ENCODE results near the gene STXBP1. TPM values are rescaled to one million over a fixed set of nuclear protein-coding genes. Genes with fewer than 3 reads are reported as not detected.
A peak's percentile ranks its signal among the peaks of the same experiment; 100 is the strongest.

Gene STXBP1
- total and polyA plus RNA-seq, 9 of the 15 experiments (the other 6 are each of a cell fraction or from before 2014, with no cell fraction given) = 4.6 to 35.1 (median 9.7) TPM

DNA sequence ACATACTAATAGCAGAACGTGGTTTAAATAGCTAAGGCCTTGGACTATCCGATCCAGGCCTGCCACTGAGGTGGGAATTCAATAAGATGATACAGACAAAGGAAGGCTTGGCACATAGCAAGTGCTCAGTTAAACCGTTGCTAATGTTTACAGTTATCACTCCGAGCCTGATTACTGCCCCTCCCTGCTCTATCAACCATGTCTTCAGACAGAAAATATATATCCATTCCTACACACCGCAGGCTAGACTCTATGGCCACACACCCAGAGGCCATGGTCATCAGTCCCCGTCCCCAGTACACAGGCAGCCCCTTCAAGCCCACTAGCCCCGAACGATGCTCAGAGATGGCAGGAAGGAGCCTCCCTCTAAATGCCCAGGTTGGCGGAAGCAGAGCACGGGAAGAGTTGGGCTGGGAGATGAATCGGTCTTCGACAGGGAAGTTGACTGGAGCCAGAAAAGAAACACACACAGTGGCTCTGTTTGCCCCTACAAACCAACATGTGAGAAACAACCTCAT, 49.7 kb upstream of the STXBP1 start:
- DNase-seq (ENCODE audit: extremely low read depth in 1 of 4, low spot score in 3 of 4) (no peak), FAIRE-seq (no peak), ATAC-seq (peak; percentile 4; the same call in 2 of the 3 replicates)
- H3K9ac ChIP-seq (ENCODE audit: insufficient read depth in 1 of 2, low read depth in 2 of 2, low read length in 2 of 2) = peak overlapping the region in 1 of 2 experiments; percentile 29; a peak in 1 of 4 replicates
- peaks cover 90% of the 10 kb centered on the region for H3K79me2 ChIP-seq (ENCODE audit: control insufficient read depth, insufficient read depth, low read length)
- peaks cover 66% of the 10 kb centered on the region; the same call in 2 of the 3 replicates for H3K36me3 ChIP-seq (ENCODE audit: control insufficient read depth, insufficient read depth, low read length)
- ChIA-PET POLR2A (interaction anchor here (0.5 to 2.1 kb wide), 5 partner anchors 9 to 450 kb away, joined by 3 to 10 read pairs (median 4); partner anchors contain the start of gene ST6GALNAC4), CTCF (ENCODE audit: low intra/inter-chr PET ratio) (no interaction called here)
- no peaks in the 10 kb centered on the region for H3K9me3 ChIP-seq (replicated peaks; ENCODE audit: control insufficient read depth, insufficient read depth, low read depth, low read length)
- no peaks in the 10 kb centered on the region for H3K27me3 ChIP-seq (ENCODE audit: control insufficient read depth in 2 of 2, insufficient read depth in 2 of 2, low read length in 2 of 2)
- no TSS peak for BruUV-seq (replicated peaks)
- no peak for TF ChIP-seq CCNT2 (IDR thresholded peaks at IDR 0.05; ENCODE audit: borderline replicate concordance, extremely low read depth, insufficient read length, low read depth, low read length)
- TF ChIP-seq SMARCA5 (IDR thresholded peaks at IDR 0.05) = 0 out of 2 replicates have a peak, but pooled peaks have one; percentile 14
- TF ChIP-seq KDM1A (IDR thresholded peaks at IDR 0.05) = 0 out of 4 replicates have a peak, but pooled peaks of 1 of the 2 experiments have one; percentile 31
- TF ChIP-seq BCOR (IDR thresholded peaks at IDR 0.05) = peak; percentile 74
- TF ChIP-seq ATF1 (CRISPR knock-in tag; IDR thresholded peaks at IDR 0.05) = no peak
- peak; percentile 13; the same call in 1 of the 2 replicates for TF ChIP-seq ATF1 (tag; IDR thresholded peaks at IDR 0.05)
- peak; percentile 68 for TF ChIP-seq RBM25 (IDR thresholded peaks at IDR 0.05; ENCODE audit: low read depth, low read length, severe bottlenecking)
- 0 out of 2 replicates have a peak, but pooled peaks have one; percentile 37 for TF ChIP-seq PTBP1 (IDR thresholded peaks at IDR 0.05; ENCODE audit: low read depth, low read length)
- no peak for TF ChIP-seq ZNF217 (CRISPR knock-in tag; IDR thresholded peaks at IDR 0.05)
- peak; percentile 16; the same call in 1 of the 2 replicates for TF ChIP-seq ZNF12 (CRISPR knock-in tag; IDR thresholded peaks at IDR 0.05)
- TF ChIP-seq TCF7 (IDR thresholded peaks at IDR 0.05; ENCODE audit: borderline replicate concordance) = 0 out of 2 replicates have a peak, but pooled peaks have one; percentile 34
- no peak for TF ChIP-seq ESRRA (IDR thresholded peaks at IDR 0.05; ENCODE audit: borderline replicate concordance, low read depth)
- no peak for TF ChIP-seq CBX5 (IDR thresholded peaks at IDR 0.05; ENCODE audit: borderline replicate concordance, low read depth)
- TF ChIP-seq MAZ (CRISPR knock-in tag; conservative IDR thresholded peaks at IDR 0.05 in 1 of 2, IDR thresholded peaks at IDR 0.05 in 1 of 2) = 0 out of 4 replicates have a peak, but pooled peaks of 1 of the 2 experiments have one; percentile 6
- H4K20me1 ChIP-seq (replicated peaks; ENCODE audit: control insufficient read depth, insufficient read depth, low read length) = peaks cover 20% of the 10 kb centered on the region
- H3K4me3 ChIP-seq = no peak overlapping the region
- H3K4me1 ChIP-seq (replicated peaks in 1 of 2; ENCODE audit: control insufficient read depth in 2 of 2, insufficient read depth in 2 of 2, low read length in 2 of 2) = peaks cover 37 to 50% of the 10 kb centered on the region in 2 experiments
- WGBS (ENCODE audit: insufficient coverage, low coverage, missing lambda C conversion rate) = 45% methylated on average over 12 of the region's 12 CpGs
- peak overlapping the region; percentile 40; the same call in 1 of the 2 replicates for H2AFZ ChIP-seq (ENCODE audit: low read depth, low read length)
- peaks cover 4% of the 10 kb centered on the region for H3K9me1 ChIP-seq (ENCODE audit: control insufficient read depth, insufficient read depth, low read length)
- H3K4me2 ChIP-seq (ENCODE audit: insufficient read depth, low read length) = peak overlapping the region; percentile 56
- in situ Hi-C loops (cut with MboI) (no loop called here), intact Hi-C loops (cut with micrococcal nuclease) (no loop called here)
- H3K27ac ChIP-seq (ENCODE audit: extremely low read depth, low read depth, low read length) = peak overlapping the region; percentile 72; the same call in 2 of the 3 replicates

All from K562 (cell line).